ENCODE data around the gene SHB.

SHB gene

GRCh38 chr9:38022203-38022895, 46.7 kb downstream of the SHB start:
- no peak for DNase-seq

- DNase-seq = no peak
These were observed 48.6 kb downstream of the SHB start for GRCh38 chr9:38020151-38021076.

DNA sequence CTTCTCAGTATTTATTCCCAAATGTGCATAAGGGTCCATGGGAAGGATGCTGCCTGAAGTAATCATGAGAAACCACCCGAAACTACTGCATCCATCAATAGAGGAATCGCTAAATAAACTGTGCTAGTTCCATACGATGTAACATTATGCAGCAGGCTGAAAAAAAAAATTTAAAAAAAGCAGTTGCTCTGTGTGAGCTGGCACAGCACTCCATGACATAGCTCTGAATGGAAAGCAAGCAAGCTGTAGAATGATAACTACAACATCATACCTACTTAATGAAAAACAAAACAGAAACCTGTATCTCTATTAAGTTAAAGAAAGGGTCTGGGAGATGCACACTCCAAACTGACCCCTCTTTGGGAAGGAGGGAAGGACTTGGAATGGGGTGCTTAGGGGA, 49.3 kb downstream of the SHB start:
- DNase-seq = no peak

- DNase-seq = no peak
These were observed 49.9 kb downstream of the SHB start for GRCh38 chr9:38018958-38019602.

- DNase-seq = no peak
These were observed 50.6 kb downstream of the SHB start for GRCh38 chr9:38018241-38018957.

DNA sequence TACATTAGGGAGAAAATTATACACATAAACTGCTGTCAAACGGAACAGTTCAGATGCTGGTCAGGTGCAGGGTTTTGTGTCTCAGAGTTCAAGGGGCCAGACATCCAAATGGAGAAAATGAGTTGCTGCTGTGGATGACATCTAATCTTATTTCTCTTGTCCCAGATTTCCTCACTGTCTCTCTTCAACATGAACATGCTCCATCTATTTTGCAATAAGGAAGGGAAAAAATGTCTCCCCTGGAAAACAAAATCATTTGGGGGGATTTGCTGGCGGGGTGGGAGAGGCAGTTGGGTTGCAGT, 51.2 kb downstream of the SHB start:
- no peak for DNase-seq

GRCh38 chr9:38017149-38017884, 51.7 kb downstream of the SHB start:
- no peak for DNase-seq

DNA sequence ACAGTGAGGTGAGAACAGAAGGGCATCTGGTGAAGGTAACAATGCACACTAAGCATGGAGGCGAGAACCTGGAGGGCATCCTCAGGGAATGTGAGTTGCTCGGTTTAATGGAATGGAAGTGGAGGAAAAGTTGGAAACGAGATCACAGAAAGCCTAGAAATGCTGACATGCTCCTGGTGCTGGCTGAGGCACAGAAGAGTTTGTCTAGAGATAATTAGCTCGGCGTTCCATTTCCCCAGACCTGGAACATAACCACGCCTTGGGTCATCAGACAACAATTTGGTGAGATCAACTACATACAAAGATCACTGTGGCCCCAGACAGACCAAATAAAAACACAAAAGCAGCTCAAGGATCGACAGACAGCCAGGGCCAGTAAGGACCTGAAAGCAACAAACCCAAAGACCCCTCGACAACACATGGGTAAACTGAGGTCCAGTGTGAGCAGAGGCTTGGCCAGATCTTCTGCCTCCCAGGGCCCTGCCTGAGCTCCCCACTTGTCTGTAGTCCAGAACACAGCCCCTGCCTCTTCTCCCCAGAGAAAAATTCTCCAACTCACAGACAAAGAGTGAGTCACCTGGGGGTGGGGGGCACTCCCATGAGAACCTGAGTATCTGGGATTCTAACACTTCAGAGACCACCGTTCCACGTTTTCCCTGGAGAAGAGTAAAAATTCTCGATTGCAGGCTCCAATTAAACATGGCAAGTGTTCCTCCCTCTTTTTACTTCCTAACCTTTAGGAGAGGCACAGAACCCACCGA, 52.5 kb downstream of the SHB start:
- DNase-seq = no peak

DNA sequence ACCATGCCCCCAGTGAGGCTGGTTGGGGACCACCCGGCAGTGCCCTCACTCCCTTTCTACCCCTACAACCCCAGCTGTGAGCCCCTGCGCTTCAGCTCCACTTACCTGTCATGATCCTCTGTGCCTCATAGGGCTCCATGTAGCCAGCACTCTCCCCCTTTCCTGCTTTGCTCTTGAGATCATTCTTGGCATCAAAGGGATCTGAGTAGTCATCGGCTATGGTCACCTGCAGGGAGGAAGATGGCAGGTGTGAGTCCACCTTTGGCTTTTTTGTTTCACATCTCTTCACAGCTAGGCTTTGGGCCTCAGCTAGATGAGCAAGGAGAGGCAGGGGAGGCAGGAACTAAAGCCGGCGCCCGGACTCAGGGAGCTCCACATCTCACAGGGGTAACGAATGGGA, 53.1 kb downstream of the SHB start:
- no peak for DNase-seq

GRCh38 chr9:38015266-38015665, 53.8 kb downstream of the SHB start:
- DNase-seq = no peak

DNA sequence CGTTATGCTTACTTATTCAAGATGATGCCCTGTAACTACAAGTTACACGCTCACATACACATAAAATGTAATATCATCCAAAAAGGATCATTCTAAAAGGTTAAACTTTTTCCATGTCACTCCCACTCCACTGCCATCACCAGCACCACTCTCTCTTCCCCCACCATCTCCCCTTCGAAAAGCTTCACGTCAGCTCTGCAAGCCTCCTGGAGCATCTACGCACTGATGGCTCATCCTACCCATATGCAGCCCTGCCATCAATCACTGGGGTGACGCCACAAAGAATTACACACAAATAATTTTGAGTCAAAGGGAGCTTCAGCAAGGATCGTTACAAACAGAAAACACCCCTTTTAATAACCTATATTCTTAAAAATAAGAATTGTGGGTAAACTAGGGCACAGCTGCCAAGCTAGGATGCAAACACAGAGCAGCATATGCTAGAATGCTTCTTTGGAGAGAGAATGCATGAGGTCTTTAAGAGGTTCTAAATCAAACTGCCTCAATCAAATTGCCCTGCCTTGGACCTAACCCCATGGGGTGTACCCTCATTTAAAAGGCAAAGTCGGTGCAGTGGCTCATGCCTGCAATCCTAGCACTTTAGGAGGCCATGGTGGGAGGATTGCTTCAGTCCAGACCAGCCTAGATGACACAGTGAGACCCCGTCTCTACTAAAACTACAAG, 56.1 kb downstream of the SHB start:
- no peak for DNase-seq

DNA sequence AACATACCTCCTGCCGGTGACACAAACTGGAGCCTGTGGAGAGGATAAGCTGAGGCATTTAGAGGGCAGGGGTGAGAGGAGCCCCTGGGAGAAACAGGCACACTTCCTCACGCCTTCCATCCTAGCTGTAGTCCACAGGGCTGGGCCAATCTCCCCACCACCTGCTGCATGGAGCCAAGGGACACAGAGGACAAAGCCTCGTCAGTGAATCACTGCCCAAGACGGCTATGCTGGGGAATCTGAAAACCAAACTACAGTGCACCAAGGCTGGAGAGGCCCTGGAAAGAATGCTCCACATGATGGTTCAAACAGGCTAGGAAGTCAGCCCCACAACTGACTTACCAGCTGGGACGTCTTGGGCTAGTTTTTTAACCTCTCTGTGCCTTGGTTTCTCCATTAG, 57.0 kb downstream of the SHB start:
- DNase-seq = no peak

DNA sequence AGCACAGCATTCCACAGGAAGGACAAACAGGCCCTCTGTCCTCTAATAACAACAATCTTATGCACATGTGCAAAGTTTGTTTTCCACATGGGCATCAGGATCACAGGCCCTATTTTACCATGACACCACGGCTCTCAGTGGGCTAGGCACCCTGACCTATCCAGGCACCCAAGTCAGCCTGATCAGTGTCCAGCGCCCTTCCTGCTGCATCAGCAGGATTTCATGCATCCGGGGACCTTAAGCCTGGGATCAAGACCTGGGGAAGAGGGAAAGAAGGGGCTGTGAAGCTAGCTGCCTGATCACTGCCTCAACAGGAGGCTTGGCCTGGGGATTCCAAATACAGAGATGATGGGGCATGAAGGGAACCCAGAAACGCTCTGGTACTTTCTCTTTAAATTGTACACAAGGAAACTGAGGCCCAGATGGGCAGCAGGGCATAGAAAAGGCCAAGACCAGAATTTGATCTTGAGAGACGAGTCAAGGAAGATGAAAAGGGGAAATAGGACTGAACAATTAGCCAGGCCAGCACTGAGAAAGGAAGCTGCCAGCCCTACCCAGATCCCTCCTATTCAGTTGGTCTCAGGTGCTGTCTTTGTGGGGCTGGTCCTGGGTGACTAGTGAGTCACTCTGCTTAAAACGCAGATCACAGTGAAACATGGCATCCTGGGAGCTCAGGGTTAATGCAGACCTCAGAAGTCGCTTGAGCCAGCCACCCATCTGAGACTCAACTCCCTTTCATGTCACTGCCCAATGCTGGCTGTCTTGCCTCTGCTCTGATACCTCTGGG, 57.9 kb downstream of the SHB start:
- no peak for DNase-seq

DNA sequence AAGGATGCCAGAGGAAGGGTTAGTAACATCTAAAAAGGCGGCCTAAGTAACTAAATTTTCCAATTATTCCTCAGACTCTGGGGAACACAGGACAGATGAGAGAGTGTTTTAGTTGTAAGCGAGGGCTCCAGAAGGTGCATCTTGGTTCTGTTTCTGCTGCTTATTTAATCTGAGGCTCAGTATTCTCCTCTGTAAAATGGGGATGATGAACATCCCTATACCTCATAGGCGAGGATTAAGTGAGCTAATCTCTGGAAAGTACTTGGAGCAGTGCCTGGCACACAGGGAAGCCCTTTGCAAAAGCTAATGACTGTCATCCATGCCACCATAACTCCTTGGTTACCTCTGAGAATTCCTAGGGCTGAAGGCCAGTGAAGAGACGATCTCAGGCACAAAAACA, 59.0 kb downstream of the SHB start:
- DNase-seq = no peak

- DNase-seq = no peak
These were observed 60.0 kb downstream of the SHB start for GRCh38 chr9:38009035-38009501.

- DNase-seq = no peak
These were observed 60.6 kb downstream of the SHB start for GRCh38 chr9:38008168-38009034.

DNA sequence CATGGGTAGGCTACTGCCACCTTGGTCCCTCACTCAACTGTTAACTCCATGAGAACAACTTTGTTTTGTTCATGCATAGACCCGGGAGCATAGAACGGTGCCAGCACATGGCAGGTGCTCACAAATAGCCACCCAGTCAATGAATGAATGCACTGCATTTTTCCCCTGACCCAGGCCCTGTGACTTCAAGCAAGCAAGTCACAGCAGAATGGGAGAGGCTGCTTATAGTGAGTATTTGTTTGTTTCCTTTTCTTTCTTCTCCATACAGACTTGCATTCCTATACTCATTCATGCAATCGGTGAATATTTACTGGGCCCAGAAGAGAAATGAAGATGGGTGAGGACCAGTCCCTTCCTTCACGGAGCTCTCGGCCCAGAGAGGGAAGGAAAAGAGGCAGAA, 62.0 kb downstream of the SHB start:
- DNase-seq = no peak

DNA sequence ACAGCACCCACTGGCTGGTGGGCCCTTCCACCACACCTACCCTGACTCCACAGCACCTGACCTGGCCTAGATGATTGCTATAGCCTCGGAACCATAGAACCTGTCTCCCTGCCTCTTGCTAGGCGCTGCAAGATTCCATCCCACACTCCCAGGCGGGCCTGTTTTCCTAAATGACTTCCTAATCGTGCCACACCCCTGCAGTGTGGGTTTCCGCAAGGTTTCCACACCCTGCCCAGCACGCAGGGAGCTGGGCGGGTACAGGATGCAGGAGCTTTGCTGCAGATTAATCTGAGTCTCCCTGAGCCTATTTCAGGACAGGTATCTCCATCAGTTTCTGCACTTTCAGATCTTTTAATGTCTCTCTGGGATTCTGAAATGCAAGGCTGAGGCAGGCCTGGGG, 62.9 kb downstream of the SHB start:
- no peak for DNase-seq

All from stimulated activated naive CD4-positive, alpha-beta T cell (primary cell).